CD8-positive, alpha-beta memory T cell (primary cell): ENCODE data around the gene SH3PXD2B. TPM values are rescaled to one million over a fixed set of nuclear protein-coding genes. Genes with fewer than 3 reads are reported as not detected.

Experiments used
- CTCF ChIA-PET: fragments of 350-600 bp; sonication (Branson Sonifier 250); formaldehyde crosslinking; loops from one replicate; lab custom pipeline; 2021; ENCODE audit warnings: antibody characterized with exemption; lab: Charles Lee
- POLR2A ChIA-PET: fragments of 350-600 bp; sonication (Branson Sonifier 250); formaldehyde crosslinking; loops from one replicate; lab custom pipeline; 2021; ENCODE audit warnings: antibody characterized with exemption; lab: Charles Lee
- DNase-seq, 5 donors: peaks; one replicate each; pipeline versions ENCODE4 v3.0.0 to v3.0.0-alpha.2; 2020 to 2022; ENCODE audit warnings: mixed read lengths in 1 of 5
- H3K27ac ChIP-seq: one replicate; pipeline ENCODE4 v1.7.0; 2013; ENCODE audit warnings: low read depth, mild to moderate bottlenecking, low read length, moderate library complexity
- H3K27me3 ChIP-seq: 2 replicates; pipeline ENCODE4 v1.7.0; 2013; ENCODE audit warnings: low read length, mild to moderate bottlenecking; ENCODE audit not compliant: insufficient read depth, poor library complexity, severe bottlenecking
- H3K36me3 ChIP-seq: 2 replicates; pipeline ENCODE4 v1.7.0; 2013; ENCODE audit warnings: mild to moderate bottlenecking, low read length, moderate library complexity; ENCODE audit not compliant: insufficient read depth
- H3K4me1 ChIP-seq: 2 replicates; pipeline ENCODE4 v1.7.0; 2013; ENCODE audit warnings: mild to moderate bottlenecking, low read length, moderate library complexity; ENCODE audit not compliant: insufficient read depth
- H3K4me3 ChIP-seq: 2 replicates; pipeline ENCODE4 v1.7.0; 2013; ENCODE audit warnings: mild to moderate bottlenecking, low read length
- H3K9me3 ChIP-seq: 2 replicates; pipeline ENCODE4 v1.7.0; 2013; ENCODE audit warnings: mild to moderate bottlenecking, low read length
- H3K27ac Mint-ChIP-seq, 8 donors: one replicate each; pipeline ENCODE4 v1.8.0; 2020 to 2021; ENCODE audit warnings: mixed read lengths in 8 of 8, mild to moderate bottlenecking in 6 of 8, inconsistent platforms in 3 of 8, moderate library complexity in 3 of 8
- H3K27me3 Mint-ChIP-seq, 2 donors: one replicate each; pipeline ENCODE4 v1.8.0; 2020 to 2021; ENCODE audit warnings: mixed read lengths in 2 of 2, mild to moderate bottlenecking in 1 of 2, moderate library complexity in 1 of 2
- H3K36me3 Mint-ChIP-seq, 3 donors: one replicate each; pipeline ENCODE4 v1.8.0; 2020 to 2021; ENCODE audit warnings: mixed read lengths in 3 of 3, inconsistent platforms in 1 of 3, mild to moderate bottlenecking in 1 of 3
- H3K4me1 Mint-ChIP-seq, 3 donors: one replicate each; pipeline ENCODE4 v1.8.0; 2020 to 2021; ENCODE audit warnings: mixed read lengths in 3 of 3, inconsistent platforms in 1 of 3, mild to moderate bottlenecking in 1 of 3
- H3K4me3 Mint-ChIP-seq, 7 donors: one replicate each; pipeline ENCODE4 v1.8.0; 2020 to 2021; ENCODE audit warnings: mixed read lengths in 7 of 7, mild to moderate bottlenecking in 6 of 7, moderate library complexity in 4 of 7, inconsistent platforms in 2 of 7
- H3K9me3 Mint-ChIP-seq, 5 donors: one replicate each; pipeline ENCODE4 v1.8.0; 2020 to 2022; ENCODE audit warnings: mixed read lengths in 5 of 5, mild to moderate bottlenecking in 3 of 5, moderate library complexity in 2 of 5, inconsistent platforms in 1 of 5
- polyA plus RNA-seq: library from polyadenylated mRNA; unstranded; fragments of 300-500 nt; fragmentation: Illumina TruSeq; gene quantifications from one replicate; pipeline ENCODE4 v1.2.3, GENCODE V29; 2021
- total RNA-seq, 2 experiments: library from RNA; stranded (reverse); gene quantifications; one replicate each; pipeline ENCODE4 v1.2.3, GENCODE V29; 2021

SH3PXD2B gene
- total and polyA plus RNA-seq, 3 experiments from 2014 or later, result 0.09 to 0.15 TPM; not detected in 1

DNA sequence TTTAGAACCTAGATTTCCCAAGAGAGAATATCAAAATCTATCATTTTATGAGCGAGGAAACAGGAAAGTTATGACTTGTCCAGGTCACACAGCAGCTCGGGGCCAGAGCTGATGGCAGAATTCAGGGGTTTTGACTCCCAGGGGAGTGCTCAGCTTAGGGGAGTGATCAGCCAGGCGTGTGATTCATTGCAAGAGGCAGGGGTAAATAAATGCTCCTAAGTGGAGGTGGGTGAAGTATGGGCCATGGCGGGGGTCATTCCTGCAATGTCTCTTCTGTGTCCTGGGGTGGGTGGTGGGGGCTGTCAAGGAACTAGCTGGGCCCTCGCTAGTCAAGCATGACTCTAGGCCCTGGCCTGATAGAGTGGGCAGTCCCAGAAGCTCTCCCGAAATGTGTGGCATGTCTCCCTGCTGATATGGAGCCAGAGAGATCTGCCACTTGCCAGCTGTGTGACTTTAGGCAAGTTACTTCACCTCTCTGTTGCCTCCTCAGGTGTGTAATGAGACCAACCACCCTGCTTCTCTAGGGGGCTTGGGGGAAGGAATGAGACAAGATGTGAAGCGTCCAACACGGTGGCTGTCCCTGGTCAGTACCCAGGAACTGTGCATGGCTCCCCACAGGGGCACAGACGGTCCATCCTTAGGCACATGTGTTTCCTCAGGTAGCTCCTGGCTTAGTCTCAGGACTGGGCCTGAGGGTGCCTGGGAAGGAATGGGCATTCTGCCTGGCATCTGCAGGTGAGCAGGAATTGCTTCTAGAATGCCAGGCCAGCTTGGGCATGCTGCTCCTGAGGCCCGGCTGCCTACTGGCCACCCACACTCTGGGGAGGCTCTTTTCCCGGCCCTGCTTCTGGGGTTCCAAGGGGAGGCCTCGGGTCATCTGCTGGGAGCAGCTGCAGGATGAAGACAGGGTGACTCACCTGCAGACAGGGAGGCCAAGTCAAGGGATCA, 36.5 kb upstream of the SH3PXD2B start:
- H3K4me3 Mint-ChIP-seq, result no peak overlapping the region
- no peaks in the 10 kb centered on the region for H3K4me1 Mint-ChIP-seq
- no peak overlapping the region for H3K27ac Mint-ChIP-seq
- H3K9me3 Mint-ChIP-seq, result no peaks in the 10 kb centered on the region
- peaks cover 2 to 46% of the 10 kb centered on the region in 2 donors for H3K27me3 Mint-ChIP-seq
- Histone ChIP-seq H3K4me1 (no peaks in the 10 kb centered on the region), H3K27me3 (no peaks in the 10 kb centered on the region), H3K9me3 (no peaks in the 10 kb centered on the region), H3K4me3 (no peak overlapping the region), H3K27ac (no peak overlapping the region), H3K36me3 (no peaks in the 10 kb centered on the region)
- ChIA-PET POLR2A (no interaction called here), CTCF (no interaction called here)
- no peaks in the 10 kb centered on the region for H3K36me3 Mint-ChIP-seq
- no peak for DNase-seq

- no peaks in the 10 kb centered on the region for H3K4me1 ChIP-seq
- no peaks in the 10 kb centered on the region for H3K36me3 ChIP-seq
- CTCF ChIA-PET, result no interaction called here
- no peak overlapping the region for H3K27ac Mint-ChIP-seq
- DNase-seq, result no peak
- H3K4me3 Mint-ChIP-seq, result no peak overlapping the region
- no peaks in the 10 kb centered on the region for H3K9me3 ChIP-seq
- no peaks in the 10 kb centered on the region for H3K4me1 Mint-ChIP-seq
- H3K27ac ChIP-seq, result no peak overlapping the region
- POLR2A ChIA-PET, result no interaction called here
- no peaks in the 10 kb centered on the region for H3K27me3 ChIP-seq
- H3K4me3 ChIP-seq, result no peak overlapping the region
- peaks cover 0 to 31% of the 10 kb centered on the region in 2 donors for H3K27me3 Mint-ChIP-seq
- no peaks in the 10 kb centered on the region for H3K9me3 Mint-ChIP-seq
- peaks cover 0 to 2% (median 0%) of the 10 kb centered on the region in 3 donors for H3K36me3 Mint-ChIP-seq
These were observed 33.9 kb upstream of the SH3PXD2B start for GRCh38 chr5:172488221-172488620.

- no peaks in the 10 kb centered on the region for H3K4me1 Mint-ChIP-seq
- peaks cover 0 to 31% of the 10 kb centered on the region in 2 donors for H3K27me3 Mint-ChIP-seq
- no peaks in the 10 kb centered on the region for H3K9me3 Mint-ChIP-seq
- Histone ChIP-seq H3K4me1 (no peaks in the 10 kb centered on the region), H3K27ac (no peak overlapping the region), H3K4me3 (no peak overlapping the region), H3K27me3 (no peaks in the 10 kb centered on the region), H3K36me3 (no peaks in the 10 kb centered on the region), H3K9me3 (no peaks in the 10 kb centered on the region)
- no peak overlapping the region for H3K4me3 Mint-ChIP-seq
- H3K36me3 Mint-ChIP-seq, result peaks cover 0 to 2% (median 0%) of the 10 kb centered on the region in 3 donors
- ChIA-PET CTCF (no interaction called here), POLR2A (no interaction called here)
- no peak overlapping the region for H3K27ac Mint-ChIP-seq
- DNase-seq, result no peak
These were observed 33.3 kb upstream of the SH3PXD2B start for GRCh38 chr5:172487671-172488070.

DNA sequence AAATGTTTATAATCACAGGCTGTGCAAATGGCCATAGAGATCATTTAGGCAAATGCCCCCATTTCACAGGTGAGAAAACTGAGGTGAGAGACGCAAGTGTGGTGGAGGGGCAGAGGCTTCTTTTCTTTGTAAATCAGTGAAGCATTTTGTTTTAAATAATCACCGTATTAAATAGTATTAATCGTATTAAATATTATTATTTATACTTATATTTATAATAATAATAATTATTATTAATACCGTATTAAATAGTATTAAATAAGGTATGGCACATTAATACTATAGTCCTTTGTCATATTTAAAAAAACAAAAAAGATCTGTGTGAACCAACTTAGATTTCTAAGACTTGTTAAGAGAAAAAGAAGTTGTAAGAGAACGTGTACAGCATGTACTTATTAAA, 32.6 kb upstream of the SH3PXD2B start:
- Mint-ChIP-seq H3K36me3 (peaks cover 0 to 2% (median 0%) of the 10 kb centered on the region in 3 donors), H3K9me3 (no peaks in the 10 kb centered on the region), H3K27ac (no peak overlapping the region), H3K27me3 (peaks cover 0 to 26% of the 10 kb centered on the region in 2 donors), H3K4me3 (no peak overlapping the region), H3K4me1 (no peaks in the 10 kb centered on the region)
- Histone ChIP-seq H3K36me3 (no peaks in the 10 kb centered on the region), H3K9me3 (no peaks in the 10 kb centered on the region), H3K27ac (no peak overlapping the region), H3K4me3 (no peak overlapping the region), H3K27me3 (no peaks in the 10 kb centered on the region), H3K4me1 (no peaks in the 10 kb centered on the region)
- ChIA-PET CTCF (no interaction called here), POLR2A (no interaction called here)
- no peak for DNase-seq

DNA sequence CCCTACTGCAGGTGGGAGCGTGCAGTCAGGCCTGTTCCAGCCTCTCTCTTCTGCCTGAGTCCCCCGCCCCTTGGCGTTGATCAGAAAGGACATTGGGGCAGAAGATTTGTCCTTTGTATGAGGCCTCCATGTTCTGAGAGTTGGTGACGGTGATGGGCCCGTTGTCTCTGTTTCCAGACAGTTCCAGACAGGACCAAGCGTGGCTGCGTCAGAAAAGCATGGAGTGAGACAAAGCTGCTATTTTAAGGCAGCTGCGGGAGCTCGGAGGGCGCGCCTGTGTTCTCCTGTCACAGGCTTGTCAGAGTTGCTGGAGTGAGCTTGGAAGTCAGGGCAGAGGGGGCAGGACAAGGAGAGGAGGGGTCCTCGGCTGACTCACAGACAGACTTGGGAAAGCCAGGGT, 32.1 kb upstream of the SH3PXD2B start:
- no peak overlapping the region for H3K4me3 ChIP-seq
- Mint-ChIP-seq H3K4me3 (no peak overlapping the region), H3K27ac (no peak overlapping the region), H3K9me3 (no peaks in the 10 kb centered on the region), H3K27me3 (peaks cover 0 to 22% of the 10 kb centered on the region in 2 donors), H3K4me1 (no peaks in the 10 kb centered on the region), H3K36me3 (peaks cover 0 to 2% (median 0%) of the 10 kb centered on the region in 3 donors)
- DNase-seq, result no peak
- CTCF ChIA-PET, result no interaction called here
- POLR2A ChIA-PET, result no interaction called here
- no peaks in the 10 kb centered on the region for H3K27me3 ChIP-seq
- H3K27ac ChIP-seq, result no peak overlapping the region
- no peaks in the 10 kb centered on the region for H3K36me3 ChIP-seq
- no peaks in the 10 kb centered on the region for H3K9me3 ChIP-seq
- H3K4me1 ChIP-seq, result no peaks in the 10 kb centered on the region

GRCh38 chr5:172485511-172486202, 31.3 kb upstream of the SH3PXD2B start:
- no peaks in the 10 kb centered on the region for H3K36me3 ChIP-seq
- ChIA-PET POLR2A (no interaction called here), CTCF (no interaction called here)
- H3K4me1 Mint-ChIP-seq, result no peaks in the 10 kb centered on the region
- peaks cover 0 to 2% (median 0%) of the 10 kb centered on the region in 3 donors for H3K36me3 Mint-ChIP-seq
- H3K4me3 Mint-ChIP-seq, result no peak overlapping the region
- H3K9me3 ChIP-seq, result no peaks in the 10 kb centered on the region
- H3K27ac Mint-ChIP-seq, result peak overlapping the region in 1 of 8 donors; percentile 18
- no peaks in the 10 kb centered on the region for H3K27me3 ChIP-seq
- peaks cover 0 to 19% of the 10 kb centered on the region in 2 donors for H3K27me3 Mint-ChIP-seq
- H3K9me3 Mint-ChIP-seq, result no peaks in the 10 kb centered on the region
- no peak overlapping the region for H3K4me3 ChIP-seq
- no peak overlapping the region for H3K27ac ChIP-seq
- no peaks in the 10 kb centered on the region for H3K4me1 ChIP-seq
- DNase-seq, result no peak

GRCh38 chr5:172484664-172485063, 30.3 kb upstream of the SH3PXD2B start:
- Histone ChIP-seq H3K9me3 (no peaks in the 10 kb centered on the region), H3K4me1 (no peaks in the 10 kb centered on the region), H3K4me3 (no peak overlapping the region), H3K27ac (no peak overlapping the region), H3K36me3 (no peaks in the 10 kb centered on the region), H3K27me3 (no peaks in the 10 kb centered on the region)
- Mint-ChIP-seq H3K27ac (no peak overlapping the region), H3K4me1 (no peaks in the 10 kb centered on the region), H3K36me3 (peaks cover 0 to 2% (median 0%) of the 10 kb centered on the region in 3 donors), H3K9me3 (no peaks in the 10 kb centered on the region), H3K27me3 (peaks cover 0 to 15% of the 10 kb centered on the region in 2 donors), H3K4me3 (no peak overlapping the region)
- no peak for DNase-seq
- CTCF ChIA-PET, result no interaction called here
- POLR2A ChIA-PET, result no interaction called here
